Stimulated activated memory B cell treated with anti-CD40 and anti-IgM and Interleukin-4, amounts not matched to agents 10 μg/mL and 1 μg/mL and 100 μg/mL, for 72 hours (primary cell): Measurements from ENCODE around the gene APH1B.
A peak's percentile ranks its signal among the peaks of the same experiment; 100 is the strongest.
"Not testable (repeated sequence)": the region's sequence is repeated elsewhere in the genome, so short reads cannot be mapped to it uniquely, and the experiment has no call there.

Experiments
- ATAC-seq: fragments of 150-1000 bp; cut with Tn5 transposase; 2 replicates; pipeline ENCODE4 v1.10.0; 2021
- H3K27ac Mint-ChIP-seq: one replicate; pipeline ENCODE4 v1.8.0; 2022; ENCODE audit warnings: mild to moderate bottlenecking, mixed read lengths
- H3K27me3 Mint-ChIP-seq: one replicate; pipeline ENCODE4 v1.8.0; 2022; ENCODE audit warnings: mixed read lengths
- H3K36me3 Mint-ChIP-seq: one replicate; pipeline ENCODE4 v1.8.0; 2022; ENCODE audit warnings: mixed read lengths
- H3K4me1 Mint-ChIP-seq: one replicate; pipeline ENCODE4 v1.8.0; 2022; ENCODE audit warnings: mixed read lengths
- H3K4me3 Mint-ChIP-seq: one replicate; pipeline ENCODE4 v1.8.0; 2022; ENCODE audit warnings: mild to moderate bottlenecking, moderate library complexity, mixed read lengths
- H3K9me3 Mint-ChIP-seq: one replicate; pipeline ENCODE4 v1.8.0; 2022; ENCODE audit warnings: mixed read lengths

Gene APH1B

DNA sequence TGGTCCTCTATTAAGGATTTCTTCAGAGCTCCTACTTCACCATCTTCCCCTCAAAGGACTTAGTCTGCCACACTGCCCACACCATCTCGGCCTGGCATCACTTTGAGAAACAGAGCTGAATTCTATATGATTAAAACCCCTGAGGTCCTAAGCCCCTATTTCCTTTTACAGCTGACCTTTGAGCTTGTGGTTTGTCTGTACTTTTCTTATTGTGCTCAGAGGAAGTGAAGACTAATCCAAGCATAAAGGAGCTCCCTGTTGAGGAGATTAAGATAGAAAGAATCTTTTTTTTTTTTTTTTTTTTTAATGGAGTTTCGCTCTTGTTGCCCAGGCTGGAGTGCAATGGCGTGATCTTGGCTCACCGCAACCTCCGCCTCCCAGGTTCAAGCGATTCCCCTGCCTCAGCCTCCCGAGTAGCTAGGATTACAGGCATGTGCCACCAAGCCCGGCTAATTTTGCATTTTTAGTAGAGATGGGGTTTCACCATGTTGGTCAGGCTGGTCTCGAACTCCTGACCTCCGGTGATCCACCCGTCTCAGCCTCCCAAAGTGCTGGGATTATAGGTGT lies 65.7 kb downstream of the APH1B start:
- Mint-ChIP-seq H3K4me1 (peaks cover 21% of the 10 kb centered on the region), H3K27ac (peak overlapping the region; percentile 51), H3K27me3 (peaks cover 18% of the 10 kb centered on the region)
- peak; percentile 82 for ATAC-seq
- H3K9me3 Mint-ChIP-seq, H3K4me3 Mint-ChIP-seq, H3K36me3 Mint-ChIP-seq: not testable (repeated sequence)

DNA sequence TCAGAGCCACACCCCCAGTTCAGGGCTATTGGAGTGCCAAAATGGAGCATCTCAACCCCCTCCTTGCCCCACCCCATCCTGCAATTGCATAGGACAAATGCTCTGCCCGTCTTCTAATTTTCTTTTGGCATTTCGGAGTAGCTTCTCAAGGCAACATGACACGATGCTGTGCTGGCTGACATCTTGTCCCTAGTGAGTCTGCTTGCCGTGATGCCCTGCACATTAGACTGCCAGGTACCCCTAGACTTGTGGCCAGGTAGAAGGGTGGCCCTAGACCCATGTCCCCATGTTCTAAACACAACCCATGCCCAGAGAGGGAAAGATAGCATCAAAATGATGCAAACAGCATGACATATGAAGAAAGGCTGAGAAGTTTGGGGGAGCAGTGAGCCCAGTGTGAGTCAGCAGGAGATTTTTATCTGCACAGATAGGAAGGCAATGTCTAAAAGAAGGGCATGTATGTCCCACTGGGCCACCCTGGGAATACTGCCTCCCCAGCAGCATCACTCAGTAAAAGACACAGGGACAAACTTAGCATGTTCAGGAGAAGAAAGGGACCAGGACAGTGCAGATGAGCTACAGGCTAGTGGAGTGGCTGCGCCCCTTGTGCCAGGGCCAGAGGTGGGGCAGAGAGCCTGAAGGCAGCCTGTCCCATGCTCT lies 67.5 kb downstream of the APH1B start:
- H3K36me3 Mint-ChIP-seq: no peaks in the 10 kb centered on the region
- peaks cover 21% of the 10 kb centered on the region for H3K4me1 Mint-ChIP-seq
- no peak overlapping the region for H3K4me3 Mint-ChIP-seq
- H3K27ac Mint-ChIP-seq: no peak overlapping the region
- no peaks in the 10 kb centered on the region for H3K9me3 Mint-ChIP-seq
- ATAC-seq: no peak
- peaks cover 18% of the 10 kb centered on the region for H3K27me3 Mint-ChIP-seq

DNA sequence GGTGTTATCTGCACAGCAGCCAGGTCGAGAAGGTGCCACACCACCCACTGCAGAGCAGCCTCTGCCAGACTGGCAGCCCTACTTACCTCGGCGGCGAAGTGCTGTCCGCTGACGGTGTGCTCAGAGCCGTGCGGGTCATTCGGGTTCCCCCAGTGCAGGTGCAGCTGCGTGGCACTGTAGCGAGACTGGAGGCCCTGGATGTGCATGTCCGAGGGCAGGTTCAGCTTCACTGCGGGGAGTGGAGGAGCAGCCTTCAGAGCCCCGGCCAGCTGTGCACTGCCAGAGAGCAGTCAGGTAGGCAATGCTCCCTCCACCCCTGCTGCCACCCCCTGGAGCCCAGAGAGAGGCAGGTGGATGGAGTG lies 68.0 kb downstream of the APH1B start:
- Mint-ChIP-seq H3K9me3 (no peaks in the 10 kb centered on the region), H3K36me3 (no peaks in the 10 kb centered on the region), H3K4me1 (peaks cover 21% of the 10 kb centered on the region), H3K27ac (no peak overlapping the region), H3K27me3 (peaks cover 14% of the 10 kb centered on the region), H3K4me3 (no peak overlapping the region)
- no peak for ATAC-seq

DNA sequence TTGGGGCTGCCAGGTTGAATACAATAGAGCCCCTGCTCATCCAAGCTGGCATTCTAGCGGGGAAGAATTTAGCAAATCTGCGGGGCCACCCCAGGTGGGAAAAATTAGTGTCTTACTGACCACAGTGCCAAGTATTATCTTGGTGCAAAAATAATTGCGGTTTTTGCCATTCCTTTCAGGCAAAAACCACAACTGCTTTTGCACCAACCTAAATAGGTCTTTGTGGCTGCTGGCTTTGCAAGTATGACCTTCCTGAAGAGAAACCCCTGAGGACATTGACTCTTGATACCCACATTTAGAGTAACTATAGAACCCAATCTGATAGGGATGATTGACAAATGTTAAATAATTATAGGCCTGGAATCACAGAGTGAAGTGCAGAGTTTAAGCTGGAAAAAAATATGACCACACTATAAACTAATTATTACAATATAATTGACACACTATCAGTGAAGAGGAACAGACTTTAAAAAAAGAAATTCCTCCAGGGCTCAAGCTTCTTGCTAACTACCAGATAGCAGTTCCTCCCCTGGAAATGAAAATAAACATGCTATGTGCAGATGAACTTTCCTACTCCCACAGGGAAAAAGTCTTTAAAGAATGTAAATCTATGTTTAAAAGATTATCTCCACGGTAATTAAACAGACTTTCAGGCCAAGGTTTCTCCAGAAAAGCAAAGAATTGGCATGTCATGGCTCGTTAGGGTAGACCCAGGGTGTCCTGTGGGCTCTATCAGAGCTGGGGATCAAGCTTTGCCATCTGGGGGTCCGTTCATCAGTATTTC lies 69.9 kb downstream of the APH1B start:
- Mint-ChIP-seq H3K27me3 (no peaks in the 10 kb centered on the region), H3K27ac (no peak overlapping the region), H3K4me3 (no peak overlapping the region), H3K36me3 (no peaks in the 10 kb centered on the region), H3K4me1 (peaks cover 17% of the 10 kb centered on the region), H3K9me3 (no peaks in the 10 kb centered on the region)
- no peak for ATAC-seq

DNA sequence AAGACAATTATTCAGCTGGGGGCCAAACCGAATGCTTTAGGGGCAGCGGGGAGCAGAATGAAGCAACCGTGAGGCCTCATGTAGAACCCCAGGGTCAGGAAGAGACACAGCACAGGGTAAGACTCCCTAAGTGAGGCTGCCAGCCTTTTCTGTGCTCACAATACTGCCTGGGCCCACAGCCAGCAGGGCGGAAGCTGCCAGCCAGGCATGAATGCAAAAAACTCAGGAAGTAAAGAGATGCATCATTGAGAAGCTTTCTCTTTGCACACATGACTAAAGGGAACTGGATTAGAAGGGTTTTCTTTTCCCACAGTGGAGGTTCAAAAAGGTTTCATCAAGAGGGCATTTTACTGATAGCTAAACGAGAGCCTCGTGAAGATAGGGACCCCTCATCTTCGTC lies 71.0 kb downstream of the APH1B start:
- no peaks in the 10 kb centered on the region for H3K36me3 Mint-ChIP-seq
- H3K4me1 Mint-ChIP-seq: peaks cover 6% of the 10 kb centered on the region
- no peaks in the 10 kb centered on the region for H3K27me3 Mint-ChIP-seq
- H3K9me3 Mint-ChIP-seq: no peaks in the 10 kb centered on the region
- no peak for ATAC-seq
- peak overlapping the region; percentile 17 for H3K27ac Mint-ChIP-seq
- no peak overlapping the region for H3K4me3 Mint-ChIP-seq

DNA sequence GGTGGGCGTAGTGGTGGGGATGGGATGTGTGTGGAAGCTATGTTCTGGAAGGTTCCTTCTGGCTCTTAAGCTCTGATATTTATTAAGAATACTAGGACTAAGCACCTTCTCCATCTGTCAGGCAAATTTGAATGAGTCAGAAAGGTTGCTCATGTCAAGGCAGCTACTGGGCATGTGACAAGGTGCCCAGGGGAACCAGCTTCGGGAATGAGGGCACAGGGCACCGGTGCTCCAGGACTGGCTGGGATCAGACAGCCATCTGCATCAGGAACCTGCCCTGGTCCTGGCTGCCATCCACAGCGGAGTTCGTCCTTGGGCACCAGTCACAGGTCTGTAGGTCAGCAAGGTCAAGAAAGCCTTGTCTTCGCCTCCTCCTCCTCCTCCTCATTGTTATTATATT lies 71.8 kb downstream of the APH1B start:
- H3K4me3 Mint-ChIP-seq: no peak overlapping the region
- no peaks in the 10 kb centered on the region for H3K36me3 Mint-ChIP-seq
- no peaks in the 10 kb centered on the region for H3K9me3 Mint-ChIP-seq
- no peak for ATAC-seq
- no peaks in the 10 kb centered on the region for H3K27me3 Mint-ChIP-seq
- H3K27ac Mint-ChIP-seq: no peak overlapping the region
- H3K4me1 Mint-ChIP-seq: no peaks in the 10 kb centered on the region

GRCh38 chr15:63349621-63350020 lies 72.2 kb downstream of the APH1B start:
- Mint-ChIP-seq H3K36me3 (no peaks in the 10 kb centered on the region), H3K9me3 (no peaks in the 10 kb centered on the region), H3K4me3 (no peak overlapping the region), H3K4me1 (no peaks in the 10 kb centered on the region), H3K27ac (no peak overlapping the region), H3K27me3 (no peaks in the 10 kb centered on the region)
- no peak for ATAC-seq

DNA sequence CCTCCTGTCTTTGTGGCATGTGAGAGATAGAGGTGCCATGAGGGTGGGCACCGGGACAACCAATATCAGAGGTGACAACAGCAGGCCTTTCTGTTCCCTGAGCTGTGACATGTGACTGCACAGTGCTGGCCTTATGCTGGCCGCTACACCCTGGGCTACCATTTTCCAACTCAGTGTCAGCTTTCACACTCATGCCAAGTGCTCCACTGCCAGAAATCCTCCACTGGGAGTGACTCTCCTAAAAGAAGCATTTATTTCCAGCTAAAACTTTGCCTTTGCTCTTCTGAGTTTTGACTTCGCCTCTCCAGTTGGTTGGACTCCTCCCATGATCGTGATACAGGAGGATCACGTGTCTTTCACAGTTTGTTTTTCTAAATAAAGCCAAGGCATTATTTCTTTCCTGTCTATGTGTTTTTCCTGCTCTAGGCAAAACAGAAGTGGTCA lies 72.8 kb downstream of the APH1B start:
- Mint-ChIP-seq H3K27ac (no peak overlapping the region), H3K4me1 (peaks cover 5% of the 10 kb centered on the region), H3K9me3 (no peaks in the 10 kb centered on the region), H3K27me3 (no peaks in the 10 kb centered on the region), H3K36me3 (no peaks in the 10 kb centered on the region), H3K4me3 (no peak overlapping the region)
- no peak for ATAC-seq

DNA sequence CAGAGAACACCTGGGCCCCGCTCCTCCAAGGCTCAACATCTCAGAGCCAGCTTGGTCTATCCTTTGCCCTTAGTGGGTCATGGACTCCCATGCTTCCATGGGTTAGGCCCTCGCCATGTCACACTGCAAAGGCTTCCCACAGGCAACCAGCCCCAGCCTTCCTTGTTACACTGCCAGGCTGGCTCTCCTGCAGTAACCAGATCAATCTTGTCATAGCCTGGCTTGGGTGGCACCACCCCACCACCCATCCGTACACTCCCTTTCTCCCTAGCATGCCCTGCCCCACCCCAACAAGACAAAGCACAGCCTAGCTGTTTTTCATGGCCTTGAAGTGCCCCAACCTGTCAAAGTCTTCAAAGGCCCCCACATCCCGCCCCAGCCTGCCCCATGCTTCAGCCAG lies 73.8 kb downstream of the APH1B start:
- peaks cover 13% of the 10 kb centered on the region for H3K4me1 Mint-ChIP-seq
- no peaks in the 10 kb centered on the region for H3K27me3 Mint-ChIP-seq
- H3K4me3 Mint-ChIP-seq: no peak overlapping the region
- no peak overlapping the region for H3K27ac Mint-ChIP-seq
- ATAC-seq: peak; percentile 9
- no peaks in the 10 kb centered on the region for H3K36me3 Mint-ChIP-seq
- H3K9me3 Mint-ChIP-seq: no peaks in the 10 kb centered on the region

GRCh38 chr15:63352808-63353207 lies 75.4 kb downstream of the APH1B start:
- Mint-ChIP-seq H3K36me3 (no peaks in the 10 kb centered on the region), H3K4me1 (peaks cover 13% of the 10 kb centered on the region), H3K4me3 (no peak overlapping the region), H3K9me3 (no peaks in the 10 kb centered on the region), H3K27me3 (no peaks in the 10 kb centered on the region), H3K27ac (no peak overlapping the region)
- ATAC-seq: no peak

- Mint-ChIP-seq H3K4me3 (no peak overlapping the region), H3K4me1 (peaks cover 13% of the 10 kb centered on the region), H3K9me3 (no peaks in the 10 kb centered on the region), H3K36me3 (no peaks in the 10 kb centered on the region), H3K27me3 (no peaks in the 10 kb centered on the region), H3K27ac (no peak overlapping the region)
- ATAC-seq: no peak
Measured at GRCh38 chr15:63353261-63353660, 75.9 kb downstream of the APH1B start.

- H3K4me1 Mint-ChIP-seq: peaks cover 13% of the 10 kb centered on the region
- H3K36me3 Mint-ChIP-seq: no peaks in the 10 kb centered on the region
- no peak for ATAC-seq
- H3K27ac Mint-ChIP-seq: no peak overlapping the region
- H3K27me3 Mint-ChIP-seq: peaks cover 4% of the 10 kb centered on the region
- no peak overlapping the region for H3K4me3 Mint-ChIP-seq
- no peaks in the 10 kb centered on the region for H3K9me3 Mint-ChIP-seq
Measured at GRCh38 chr15:63353887-63354286, 76.5 kb downstream of the APH1B start.

DNA sequence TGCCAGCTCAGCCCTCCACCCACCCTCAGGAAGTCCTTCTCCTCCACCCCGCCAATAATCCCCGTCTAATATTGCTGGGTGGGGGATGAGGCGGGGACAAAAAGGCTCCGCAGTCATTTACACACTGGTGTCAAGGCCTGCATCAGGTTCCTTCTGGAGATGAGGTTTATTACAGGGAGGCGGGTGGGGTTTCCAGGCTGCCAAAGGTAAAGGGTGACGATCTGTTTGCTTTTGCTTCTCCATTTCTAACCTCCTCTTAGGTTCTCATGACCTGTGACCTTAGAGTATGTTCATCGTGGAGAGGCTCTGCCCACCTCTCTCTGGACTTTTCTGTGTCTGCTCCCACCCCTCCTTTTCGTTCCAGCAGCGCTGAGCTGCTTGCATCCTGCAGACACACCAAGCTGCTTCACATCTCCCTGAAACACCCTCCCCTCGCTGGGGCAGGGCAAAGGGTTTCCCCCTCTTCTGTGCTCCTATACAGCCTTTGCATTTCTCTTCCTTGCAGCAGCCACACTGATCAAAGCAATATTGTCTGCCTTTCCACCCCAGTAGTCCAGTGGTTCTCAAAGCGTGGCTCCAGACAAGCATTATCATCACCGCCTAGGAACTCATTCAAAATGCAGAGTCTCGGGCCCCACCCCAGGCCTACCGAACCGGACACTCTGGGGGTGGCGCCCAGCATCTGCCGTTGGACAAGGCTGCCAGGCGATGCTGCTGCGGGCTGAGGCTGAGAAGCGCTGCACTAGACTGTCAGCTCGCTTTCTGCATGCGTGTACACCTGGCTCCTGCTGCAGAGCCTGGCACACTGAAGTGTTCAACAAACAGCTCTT lies 77.6 kb downstream of the APH1B start:
- peaks cover 13% of the 10 kb centered on the region for H3K4me1 Mint-ChIP-seq
- no peaks in the 10 kb centered on the region for H3K36me3 Mint-ChIP-seq
- peak; percentile 49 for ATAC-seq
- no peaks in the 10 kb centered on the region for H3K9me3 Mint-ChIP-seq
- H3K27me3 Mint-ChIP-seq: peaks cover 13% of the 10 kb centered on the region
- H3K27ac Mint-ChIP-seq: no peak overlapping the region
- no peak overlapping the region for H3K4me3 Mint-ChIP-seq

- H3K4me1 Mint-ChIP-seq: peaks cover 21% of the 10 kb centered on the region
- no peaks in the 10 kb centered on the region for H3K9me3 Mint-ChIP-seq
- no peaks in the 10 kb centered on the region for H3K36me3 Mint-ChIP-seq
- H3K27ac Mint-ChIP-seq: no peak overlapping the region
- ATAC-seq: no peak
- peaks cover 13% of the 10 kb centered on the region for H3K27me3 Mint-ChIP-seq
- no peak overlapping the region for H3K4me3 Mint-ChIP-seq
Measured at GRCh38 chr15:63357061-63357460, 79.7 kb downstream of the APH1B start.

DNA sequence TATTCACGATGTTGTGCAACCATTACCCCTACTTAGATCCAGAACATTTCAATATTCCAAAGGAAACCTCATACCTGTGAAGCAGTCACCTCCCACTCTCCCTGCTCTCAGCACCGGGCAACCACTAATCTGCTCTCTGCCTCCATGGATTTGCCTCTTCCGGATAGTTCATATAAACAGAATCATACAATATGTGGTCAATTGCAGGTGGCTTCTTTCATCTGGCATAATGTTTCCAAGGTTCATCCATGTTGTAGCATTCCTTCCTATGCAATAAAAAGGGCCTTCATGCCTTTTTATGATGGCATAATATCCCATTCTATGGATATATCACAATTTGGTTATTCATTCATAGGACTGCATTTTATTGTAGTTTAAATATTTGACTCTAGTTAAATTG lies 80.3 kb downstream of the APH1B start:
- no peaks in the 10 kb centered on the region for H3K36me3 Mint-ChIP-seq
- no peak overlapping the region for H3K27ac Mint-ChIP-seq
- H3K27me3 Mint-ChIP-seq: peaks cover 13% of the 10 kb centered on the region
- no peak for ATAC-seq
- H3K4me3 Mint-ChIP-seq: no peak overlapping the region
- peaks cover 28% of the 10 kb centered on the region for H3K4me1 Mint-ChIP-seq
- no peaks in the 10 kb centered on the region for H3K9me3 Mint-ChIP-seq
